HEK293T (cell line): Measurements from ENCODE around the gene DNAJC1.

Experiments used
- CTCF ChIA-PET: fragments of 350-600 bp; formaldehyde crosslinking; extraction: SDS; loops from one replicate; lab custom pipeline; 2021; ENCODE audit warnings: antibody characterized with exemption, inconsistent platforms; lab: Yijun Ruan, JAX
- POLR2A ChIA-PET: fragments of 350-600 bp; formaldehyde crosslinking; extraction: SDS; loops from one replicate; lab custom pipeline; 2020; ENCODE audit warnings: antibody characterized with exemption, inconsistent platforms; lab: Yijun Ruan, JAX
- DNase-seq: peaks from one replicate; pipeline ENCODE4 v3.0.0; 2012; ENCODE audit warnings: mixed read lengths; ENCODE audit errors: extremely low spot score
- ARNT ChIP-seq: fragments of 450-650 bp; IDR thresholded peaks from 2 replicates; pipeline ENCODE4 v1.6.1; 2017; ENCODE audit warnings: mild to moderate bottlenecking
- BHLHE40 ChIP-seq: fragments of 450-650 bp; IDR thresholded peaks from 2 replicates; pipeline ENCODE4 v1.6.1; 2016; ENCODE audit warnings: mild to moderate bottlenecking, moderate library complexity, borderline replicate concordance
- CTBP1 ChIP-seq: fragments of 450-650 bp; IDR thresholded peaks from 2 replicates; pipeline ENCODE4 v1.6.1; 2016; ENCODE audit warnings: borderline replicate concordance
- ELF4 ChIP-seq: fragments of 450-650 bp; IDR thresholded peaks from 2 replicates; pipeline ENCODE4 v1.6.1; 2017; ENCODE audit warnings: antibody characterized with exemption
- FOXA1 ChIP-seq: fragments of 450-650 bp; IDR thresholded peaks from 2 replicates; pipeline ENCODE4 v1.6.1; 2016; ENCODE audit warnings: mild to moderate bottlenecking
- FOXK2 ChIP-seq: fragments of 450-650 bp; IDR thresholded peaks from 2 replicates; pipeline ENCODE4 v1.6.1; 2016; ENCODE audit warnings: mild to moderate bottlenecking
- FOXM1 ChIP-seq: fragments of 450-650 bp; IDR thresholded peaks from 2 replicates; pipeline ENCODE4 v1.6.1; 2017; ENCODE audit warnings: mild to moderate bottlenecking, borderline replicate concordance
- HDGF ChIP-seq: fragments of 450-650 bp; IDR thresholded peaks from 2 replicates; pipeline ENCODE4 v1.6.1; 2017; ENCODE audit warnings: antibody characterized with exemption, borderline replicate concordance
- L3MBTL2 ChIP-seq: fragments of 450-650 bp; conservative IDR thresholded peaks from 2 replicates; pipeline ENCODE4 v1.6.1; 2016; ENCODE audit warnings: mild to moderate bottlenecking
- LEF1 ChIP-seq: fragments of 450-650 bp; IDR thresholded peaks from 2 replicates; pipeline ENCODE4 v1.6.1; 2017; ENCODE audit warnings: mild to moderate bottlenecking, borderline replicate concordance
- NFRKB ChIP-seq: fragments of 450-650 bp; IDR thresholded peaks from 2 replicates; pipeline ENCODE4 v1.6.1; 2016; ENCODE audit warnings: mild to moderate bottlenecking, moderate library complexity
- SP1 ChIP-seq: fragments of 450-650 bp; IDR thresholded peaks from 2 replicates; pipeline ENCODE4 v1.6.1; 2017
- SUZ12 ChIP-seq: fragments of 450-650 bp; IDR thresholded peaks from 2 replicates; pipeline ENCODE4 v1.6.1; 2016; ENCODE audit warnings: mild to moderate bottlenecking
- TARDBP ChIP-seq: fragments of 450-650 bp; IDR thresholded peaks from 2 replicates; pipeline ENCODE4 v1.6.1; 2016
- ZNF384 ChIP-seq: fragments of 450-650 bp; IDR thresholded peaks from 2 replicates; pipeline ENCODE4 v1.6.1; 2016
- TF ChIP-seq, protein P1 (sequence below): fragments of 450-650 bp; IDR thresholded peaks from 2 replicates; pipeline ENCODE4 v1.6.1; 2016

The DNAJC1 gene

DNA sequence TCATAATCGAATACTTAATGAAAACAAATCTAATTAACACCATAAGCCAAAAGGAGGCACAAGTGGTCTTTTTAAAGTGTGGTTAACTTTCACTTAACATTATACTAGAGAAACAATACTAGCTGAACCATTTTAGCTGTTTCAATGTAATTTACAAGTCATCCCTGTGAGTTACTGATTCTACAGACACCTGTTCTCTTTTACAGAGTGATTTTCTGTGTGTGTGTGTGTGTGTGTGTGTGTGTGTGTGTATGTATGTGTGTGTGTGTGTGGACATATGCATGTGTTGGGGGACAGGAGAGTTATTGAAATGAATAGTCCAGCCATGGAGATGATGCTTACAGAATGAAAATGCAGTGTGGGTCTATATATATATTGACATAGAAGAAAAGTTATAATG, 200.2 kb downstream of the DNAJC1 start:
- no peak for DNase-seq
- ChIA-PET CTCF (no interaction called here), POLR2A (no interaction called here)
- TF ChIP-seq FOXM1 (no peak), SP1 (no peak), HDGF (no peak), ZNF384 (no peak), L3MBTL2 (no peak), NFRKB (no peak), ARNT (no peak), LEF1 (no peak), FOXK2 (no peak), CTBP1 (no peak), SUZ12 (no peak), ELF4 (no peak), TARDBP (no peak), FOXA1 (no peak)
- TF ChIP-seq, protein P1, sequence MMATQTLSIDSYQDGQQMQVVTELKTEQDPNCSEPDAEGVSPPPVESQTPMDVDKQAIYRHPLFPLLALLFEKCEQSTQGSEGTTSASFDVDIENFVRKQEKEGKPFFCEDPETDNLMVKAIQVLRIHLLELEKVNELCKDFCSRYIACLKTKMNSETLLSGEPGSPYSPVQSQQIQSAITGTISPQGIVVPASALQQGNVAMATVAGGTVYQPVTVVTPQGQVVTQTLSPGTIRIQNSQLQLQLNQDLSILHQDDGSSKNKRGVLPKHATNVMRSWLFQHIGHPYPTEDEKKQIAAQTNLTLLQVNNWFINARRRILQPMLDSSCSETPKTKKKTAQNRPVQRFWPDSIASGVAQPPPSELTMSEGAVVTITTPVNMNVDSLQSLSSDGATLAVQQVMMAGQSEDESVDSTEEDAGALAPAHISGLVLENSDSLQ = no peak

DNA sequence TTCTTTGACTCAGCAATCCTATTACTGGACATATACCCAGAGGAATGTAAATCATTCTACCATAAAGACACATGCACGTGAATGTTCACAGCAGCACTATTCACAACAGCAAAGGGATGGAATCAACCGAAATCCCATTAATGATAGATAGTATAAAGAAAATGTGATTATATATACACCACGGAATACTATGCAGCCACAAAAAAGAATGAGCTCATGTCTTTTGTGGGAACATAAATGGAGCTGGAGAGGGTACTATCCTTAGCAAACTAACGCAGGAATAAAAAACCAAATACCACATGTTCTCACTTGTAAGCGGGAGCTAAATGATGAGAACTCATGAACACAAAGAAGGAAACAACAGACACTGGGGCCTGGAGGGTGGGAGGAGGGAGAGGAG, 201.9 kb downstream of the DNAJC1 start:
- TF ChIP-seq FOXM1 (no peak), BHLHE40 (no peak), CTBP1 (no peak), SP1 (no peak), HDGF (no peak), NFRKB (no peak), ARNT (no peak), ELF4 (no peak), SUZ12 (no peak)
- TF ChIP-seq, protein P1 = no peak
- POLR2A ChIA-PET = no interaction called here
- CTCF ChIA-PET = no interaction called here
- DNase-seq = no peak

DNA sequence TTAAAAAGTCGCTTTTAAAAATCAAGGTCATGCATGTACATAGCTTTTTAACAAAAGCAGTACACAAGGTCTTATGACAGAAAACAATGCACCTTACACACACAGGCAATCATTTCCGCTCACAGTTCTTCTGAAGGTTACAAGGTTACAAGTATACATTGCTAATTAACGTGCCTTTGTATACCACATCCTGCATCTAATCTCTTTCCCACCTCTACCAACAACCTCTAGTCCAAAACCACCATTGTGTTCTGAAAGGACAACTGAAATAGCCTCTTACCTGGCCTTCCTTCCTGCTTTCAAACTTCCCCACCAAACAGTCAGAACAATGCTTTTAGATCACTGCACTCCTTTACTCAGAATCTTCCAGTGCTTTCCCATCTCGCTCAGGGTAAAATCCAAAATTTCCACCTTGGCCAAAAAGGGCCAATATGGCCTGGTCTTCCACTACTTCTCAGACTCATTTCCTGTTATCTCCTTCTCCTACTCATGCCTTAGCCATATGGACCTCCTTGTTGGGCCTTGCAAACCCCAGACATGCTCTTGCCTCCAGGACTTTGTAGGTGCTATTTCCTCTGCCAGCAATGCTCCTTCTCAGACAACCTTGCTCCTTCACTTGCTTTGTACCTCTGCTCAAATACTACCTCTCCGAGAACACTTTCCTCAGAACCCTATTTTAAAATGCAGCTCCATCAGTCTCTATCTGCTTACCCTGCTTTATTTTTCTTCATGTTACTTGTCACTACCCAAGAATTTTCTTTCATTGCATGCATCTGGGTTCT, 205.4 kb downstream of the DNAJC1 start:
- POLR2A ChIA-PET = no interaction called here
- DNase-seq = no peak
- CTCF ChIA-PET = no interaction called here

GRCh38 chr10:21797533-21797932, 206.0 kb downstream of the DNAJC1 start:
- CTCF ChIA-PET = no interaction called here
- POLR2A ChIA-PET = no interaction called here
- no peak for DNase-seq
- TF ChIP-seq SUZ12 (no peak), ARNT (no peak), SP1 (no peak)

More for the DNA sequence above, 205.4 kb downstream of the DNAJC1 start:
- TF ChIP-seq BHLHE40 (no peak), LEF1 (no peak), HDGF (no peak), ARNT (no peak), FOXA1 (no peak), ZNF384 (no peak), SUZ12 (no peak), FOXK2 (no peak), ELF4 (no peak), TARDBP (no peak), L3MBTL2 (no peak), CTBP1 (no peak), NFRKB (no peak), SP1 (no peak), FOXM1 (no peak)
- TF ChIP-seq, protein P1 = no peak

- TF ChIP-seq ZNF384 = no peak
- no peak for TF ChIP-seq BHLHE40
- CTCF ChIA-PET = no interaction called here
- no peak for DNase-seq
- POLR2A ChIA-PET = no interaction called here
Observed at GRCh38 chr10:21791276-21791675, 212.3 kb downstream of the DNAJC1 start.

DNA sequence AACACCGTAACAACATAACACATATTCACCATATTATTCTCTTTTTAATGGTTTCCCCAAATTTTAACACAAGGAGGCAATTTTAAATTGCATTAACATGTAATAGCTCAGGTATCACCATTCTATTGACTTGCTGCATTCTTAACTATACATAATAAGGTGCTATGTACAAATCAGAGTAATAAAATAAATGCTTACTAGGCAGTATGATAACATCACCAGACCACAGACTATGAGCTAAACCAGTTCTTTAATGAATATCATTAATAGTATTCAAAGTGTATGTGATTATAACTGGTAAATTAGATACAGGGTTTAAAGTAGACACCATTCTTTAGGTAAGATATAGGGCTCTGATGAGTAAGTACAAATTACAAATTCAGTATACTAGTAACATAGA, 226.6 kb downstream of the DNAJC1 start:
- ChIA-PET POLR2A (no interaction called here), CTCF (no interaction called here)
- no peak for DNase-seq
- TF ChIP-seq NFRKB (no peak), CTBP1 (no peak), L3MBTL2 (no peak), ARNT (no peak), FOXK2 (no peak), FOXA1 (no peak), ZNF384 (no peak), FOXM1 (no peak), ELF4 (no peak)
- TF ChIP-seq, protein P1 = no peak
